Brain microvascular endothelial cell (primary cell): ENCODE results near the gene CCNI.

Source experiments
- DNase-seq: peaks from one replicate; pipeline ENCODE4 v3.0.0-alpha.2; 2020
- H3K27ac ChIP-seq: fragments of 250-450 bp; sonication (Bioruptor Pico); 2 replicates; pipeline ENCODE4 v1.5.1; 2020; ENCODE audit warnings: mild to moderate bottlenecking, moderate library complexity
- H3K27me3 ChIP-seq: fragments of 250-450 bp; sonication (Bioruptor Pico); replicated peaks from 2 replicates; pipeline ENCODE4 v1.5.1; 2020; ENCODE audit warnings: mild to moderate bottlenecking
- H3K36me3 ChIP-seq: fragments of 250-450 bp; sonication (Bioruptor Pico); replicated peaks from 2 replicates; pipeline ENCODE4 v1.5.1; 2020; ENCODE audit warnings: mild to moderate bottlenecking
- H3K4me3 ChIP-seq: 2 replicates; pipeline ENCODE4 v1.5.1; 2011; ENCODE audit warnings: low read depth, mild to moderate bottlenecking, control low read depth, low read length, moderate library complexity
- in situ Hi-C: cut with HindIII; loops from 2 replicates; pipeline ENCODE4 v1.10.0; 2017; ENCODE audit warnings: low sequenced_read_pairs, low pct_ligation_motif_present
- TF ChIP-seq, protein P1 (sequence below): IDR thresholded peaks from 2 replicates; pipeline ENCODE4 v1.5.1; 2011; ENCODE audit warnings: low read depth, mild to moderate bottlenecking, moderate library complexity, low read length, control low read depth, inconsistent platforms; ENCODE audit errors: missing control alignments

Gene CCNI

DNA sequence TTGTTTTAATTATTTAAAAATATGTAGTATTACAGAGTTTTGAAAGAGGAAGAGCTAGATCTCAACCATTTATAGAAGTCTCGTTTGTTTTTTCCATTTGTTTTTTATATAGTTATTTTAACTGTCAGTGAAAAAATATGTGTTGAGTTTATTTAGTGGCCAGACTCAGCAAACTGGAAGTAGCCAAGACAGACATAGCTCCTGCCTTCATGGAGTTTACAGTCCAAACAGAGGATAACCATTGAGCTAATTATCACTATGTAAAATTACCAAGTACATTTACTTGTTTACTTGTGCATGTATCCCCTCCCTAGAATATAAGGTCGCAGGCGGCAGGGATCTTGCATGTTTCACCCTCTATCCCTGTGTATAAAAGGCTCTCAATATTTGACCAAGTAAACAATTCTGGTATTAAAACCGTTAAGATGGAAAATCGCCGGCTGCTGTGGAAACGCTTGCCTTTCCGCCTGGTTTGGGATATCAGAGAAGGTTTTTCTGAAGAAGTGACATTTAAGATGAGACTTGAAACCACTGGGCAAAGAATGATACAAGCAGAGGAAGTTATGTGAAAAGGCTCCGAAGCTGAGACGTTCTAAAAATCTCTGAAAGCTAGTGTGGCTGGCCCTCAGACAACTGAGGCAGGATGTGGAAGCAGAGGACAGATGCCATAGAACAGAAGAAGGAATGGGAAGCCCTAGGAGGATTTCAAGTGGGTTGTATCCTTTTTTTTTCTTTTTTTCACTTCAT, 1.3 kb upstream of the CCNI start:
- Histone ChIP-seq H3K36me3 (no peaks in the 10 kb centered on the region), H3K4me3 (peak overlapping the region; percentile 81), H3K27ac (peak overlapping the region; percentile 100), H3K27me3 (no peaks in the 10 kb centered on the region)
- DNase-seq: no peak
- in situ Hi-C loops: no loop called here
- TF ChIP-seq, protein P1, sequence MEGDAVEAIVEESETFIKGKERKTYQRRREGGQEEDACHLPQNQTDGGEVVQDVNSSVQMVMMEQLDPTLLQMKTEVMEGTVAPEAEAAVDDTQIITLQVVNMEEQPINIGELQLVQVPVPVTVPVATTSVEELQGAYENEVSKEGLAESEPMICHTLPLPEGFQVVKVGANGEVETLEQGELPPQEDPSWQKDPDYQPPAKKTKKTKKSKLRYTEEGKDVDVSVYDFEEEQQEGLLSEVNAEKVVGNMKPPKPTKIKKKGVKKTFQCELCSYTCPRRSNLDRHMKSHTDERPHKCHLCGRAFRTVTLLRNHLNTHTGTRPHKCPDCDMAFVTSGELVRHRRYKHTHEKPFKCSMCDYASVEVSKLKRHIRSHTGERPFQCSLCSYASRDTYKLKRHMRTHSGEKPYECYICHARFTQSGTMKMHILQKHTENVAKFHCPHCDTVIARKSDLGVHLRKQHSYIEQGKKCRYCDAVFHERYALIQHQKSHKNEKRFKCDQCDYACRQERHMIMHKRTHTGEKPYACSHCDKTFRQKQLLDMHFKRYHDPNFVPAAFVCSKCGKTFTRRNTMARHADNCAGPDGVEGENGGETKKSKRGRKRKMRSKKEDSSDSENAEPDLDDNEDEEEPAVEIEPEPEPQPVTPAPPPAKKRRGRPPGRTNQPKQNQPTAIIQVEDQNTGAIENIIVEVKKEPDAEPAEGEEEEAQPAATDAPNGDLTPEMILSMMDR: no peak

DNA sequence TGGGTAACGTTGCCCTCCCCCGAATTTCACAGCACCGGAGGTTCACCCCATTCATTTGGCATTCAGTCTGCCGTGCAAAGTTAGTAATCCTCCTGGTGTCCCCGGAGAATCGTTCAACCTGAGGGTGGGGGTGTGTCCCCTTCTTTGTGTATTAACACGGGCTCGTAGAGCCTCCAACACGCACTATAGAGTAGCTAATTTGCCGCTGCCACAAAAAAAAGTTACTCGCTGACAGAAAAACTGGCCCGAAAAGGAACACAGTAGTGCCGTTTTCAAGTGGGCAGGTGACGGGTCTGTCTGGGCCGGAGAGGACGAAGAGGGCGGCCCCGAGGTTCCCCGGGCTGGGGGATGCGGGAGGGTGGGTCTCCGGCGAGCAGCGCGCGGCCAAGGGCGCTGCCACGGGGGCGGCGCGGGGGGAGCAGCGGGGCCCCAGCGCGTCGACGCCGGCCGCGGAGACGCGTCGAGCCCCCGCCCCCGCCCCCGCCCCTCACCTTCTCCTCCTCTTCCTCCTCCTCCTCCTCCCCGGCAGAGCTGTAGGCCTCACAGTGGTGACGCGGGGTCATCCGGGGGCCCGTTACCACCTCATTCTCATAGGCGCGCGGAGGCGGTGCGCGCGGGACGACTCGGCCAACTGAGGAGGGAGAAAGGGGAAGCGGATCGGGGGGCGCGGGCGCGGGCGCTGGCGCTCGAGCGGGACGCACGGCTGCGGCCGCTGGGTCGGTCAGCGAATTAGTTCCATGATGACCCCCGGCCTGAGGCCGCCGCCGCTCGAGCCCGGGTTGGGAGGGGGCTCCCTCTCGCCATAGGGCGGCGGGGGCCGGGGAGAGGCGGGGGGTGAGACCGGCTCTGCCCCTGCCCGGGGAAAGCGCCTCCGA, 571 bp downstream of the CCNI start:
- DNase-seq: peak; percentile 57
- no peaks in the 10 kb centered on the region for H3K36me3 ChIP-seq
- in situ Hi-C loops: loop anchor here (25.0 kb wide), 1 partner anchor 113 kb away; no protein-coding TSS in a partner anchor
- no peaks in the 10 kb centered on the region for H3K27me3 ChIP-seq
- H3K4me3 ChIP-seq: peak overlapping the region; percentile 81
- H3K27ac ChIP-seq: peak overlapping the region; percentile 100
- TF ChIP-seq, protein P1: no peak

DNA sequence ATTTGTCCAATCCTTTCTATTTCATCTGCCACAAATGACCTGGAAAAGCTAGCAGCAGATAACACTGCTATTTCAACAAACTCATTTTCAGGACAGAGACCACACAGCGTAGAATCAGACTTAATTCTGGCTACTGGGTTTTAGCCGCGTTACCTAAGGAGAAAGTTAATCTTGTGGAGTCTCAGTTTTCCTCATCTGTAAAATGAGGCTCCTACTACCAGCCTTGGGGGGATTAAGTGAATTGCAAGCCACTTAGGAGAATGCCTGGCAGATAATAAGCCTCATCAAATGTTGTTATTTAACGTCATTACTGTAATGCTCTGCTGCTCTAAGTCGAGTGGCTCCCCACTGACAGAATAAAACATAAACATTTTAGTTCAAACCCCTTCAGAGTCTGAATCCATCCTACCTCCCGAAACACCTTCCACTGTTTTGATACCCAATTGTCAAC, 1.4 kb downstream of the CCNI start:
- TF ChIP-seq, protein P1: no peak
- DNase-seq: no peak
- Histone ChIP-seq H3K27me3 (no peaks in the 10 kb centered on the region), H3K27ac (peak overlapping the region; percentile 15), H3K4me3 (peak overlapping the region; percentile 81), H3K36me3 (no peaks in the 10 kb centered on the region)
- in situ Hi-C loops: loop anchor here (25.0 kb wide), 1 partner anchor 112 kb away; no protein-coding TSS in a partner anchor

DNA sequence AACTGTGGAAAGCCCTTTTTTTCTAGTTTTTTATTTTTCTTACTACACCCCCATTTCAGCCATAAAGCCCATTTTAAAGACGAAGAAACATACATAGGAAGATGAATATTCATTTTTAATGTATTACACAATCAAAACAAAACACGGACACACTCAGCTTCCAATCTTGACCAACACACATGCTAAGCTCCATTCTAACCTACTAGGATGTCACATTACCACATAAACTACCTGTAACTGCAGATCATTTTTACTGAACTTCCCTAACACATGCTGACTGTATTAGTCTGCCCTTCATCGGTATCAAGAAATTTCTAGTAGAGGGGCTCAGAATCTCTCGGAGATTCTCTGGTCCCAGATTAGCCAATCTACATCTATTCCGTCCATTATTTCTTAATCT, 1.8 kb downstream of the CCNI start:
- no peaks in the 10 kb centered on the region for H3K36me3 ChIP-seq
- peak overlapping the region; percentile 81 for H3K4me3 ChIP-seq
- H3K27ac ChIP-seq: peak overlapping the region; percentile 15
- in situ Hi-C loops: loop anchor here (25.0 kb wide), 1 partner anchor 112 kb away; no protein-coding TSS in a partner anchor
- DNase-seq: no peak
- TF ChIP-seq, protein P1: no peak
- H3K27me3 ChIP-seq: no peaks in the 10 kb centered on the region

DNA sequence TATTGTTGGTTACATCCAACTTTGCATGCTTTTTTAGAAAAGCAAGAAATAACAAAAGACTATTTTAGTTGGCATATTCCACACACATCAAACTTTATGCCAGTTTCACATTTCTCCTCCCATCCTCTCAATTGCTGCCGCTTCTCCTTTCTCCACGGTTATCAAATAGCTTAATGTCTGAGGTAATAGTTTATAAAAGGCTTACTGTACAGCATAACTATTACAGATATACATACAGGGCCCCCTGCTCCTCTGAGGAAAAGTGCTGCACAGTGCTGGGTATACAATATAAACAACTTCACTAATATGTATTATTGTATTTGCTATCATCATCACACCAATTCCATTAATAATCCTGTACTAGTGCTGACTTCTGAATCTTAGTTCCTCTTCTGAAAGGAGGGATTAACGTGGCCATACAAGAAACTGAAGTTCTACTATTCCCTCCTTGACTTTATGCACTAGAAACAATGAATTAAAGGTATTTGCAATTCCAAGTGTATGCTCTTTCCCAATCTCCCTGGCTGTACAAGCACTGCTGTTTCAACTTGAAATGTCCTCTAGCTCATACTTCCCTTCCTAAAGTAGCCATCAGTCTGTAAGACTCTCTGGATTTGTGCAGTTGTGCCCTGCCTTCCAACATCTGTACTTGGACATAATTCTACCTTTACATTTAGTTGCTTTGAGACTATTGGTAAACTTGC, 2.5 kb downstream of the CCNI start:
- TF ChIP-seq, protein P1: no peak
- Histone ChIP-seq H3K27ac (no peak overlapping the region), H3K27me3 (no peaks in the 10 kb centered on the region), H3K4me3 (peak overlapping the region; percentile 81), H3K36me3 (no peaks in the 10 kb centered on the region)
- no peak for DNase-seq
- in situ Hi-C loops: loop anchor here (25.0 kb wide), 1 partner anchor 111 kb away; no protein-coding TSS in a partner anchor
